ENCODE measurements around the gene ST6GALNAC3. TPM values are rescaled to one million over a fixed set of nuclear protein-coding genes. Genes with fewer than 3 reads are reported as not detected.
A peak's percentile ranks its signal among the peaks of the same experiment; 100 is the strongest.

The ST6GALNAC3 gene
- total RNA-seq (2014; rRNA removed; shearing (Covaris generic)) (0.05 and 0.50 TPM in 2 replicates), total RNA-seq (2022) (1.2 and 2.0 TPM in 2 replicates), Bru-seq, nascent RNA (percentile 31 among the genes with signal in this experiment), BruChase-seq, experiment 1, labeled RNA remaining after a 6-hour chase (percentile 30 among the genes with signal in this experiment), BruChase-seq, experiment 2, labeled RNA remaining after a 2-hour chase (percentile 32 among the genes with signal in this experiment)
- long read RNA-seq, partial matches to known transcripts, result 0 of 2 reads
- long read RNA-seq, other reads (novel, unspliced or antisense), result 2 of 2 reads

DNA sequence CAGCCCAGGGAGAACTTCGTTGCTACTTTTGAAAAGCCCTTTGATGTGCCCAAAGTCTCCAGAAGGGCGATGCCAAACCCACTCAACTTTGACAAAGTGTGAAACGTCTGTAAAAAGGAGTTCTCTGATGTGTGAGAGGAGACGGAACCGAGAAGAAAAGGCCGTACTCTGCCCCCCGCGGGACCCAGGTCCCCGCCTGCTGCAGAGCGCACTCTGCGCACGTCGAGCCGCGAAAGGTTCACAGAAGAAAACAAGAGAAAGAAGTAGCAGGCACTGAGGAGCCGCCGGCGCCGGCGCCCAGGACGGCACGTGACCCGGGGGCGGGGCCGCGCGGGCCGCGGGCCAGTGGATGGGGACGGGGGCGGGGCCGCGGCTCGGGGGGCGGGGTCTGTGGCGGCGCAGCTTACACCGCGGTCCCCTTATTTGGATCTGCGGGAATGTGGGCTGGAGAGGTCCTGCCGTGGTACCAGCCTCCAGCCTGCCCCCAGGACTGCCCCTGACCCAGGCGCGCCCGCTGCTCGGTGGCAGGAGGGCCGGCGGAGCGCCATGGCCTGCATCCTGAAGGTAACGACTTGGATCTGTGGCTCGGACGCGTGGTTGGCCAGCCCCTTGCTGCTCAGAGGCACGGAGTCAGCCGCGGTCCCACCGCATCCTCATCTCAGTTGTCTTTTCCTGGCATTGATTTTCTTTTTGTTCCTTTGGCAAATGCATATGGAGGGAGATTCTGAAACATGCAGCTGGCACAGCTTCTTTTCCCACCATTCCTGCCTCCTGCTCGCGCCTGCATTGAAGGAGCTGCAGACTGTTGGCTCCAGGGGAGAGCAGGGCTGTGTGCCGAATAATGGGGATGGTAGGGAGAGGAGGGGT is at the start of gene ST6GALNAC3:
ST6GALNAC3 (plus strand) TSS at position 426 of the 867 bp plus-strand sequence.
- Histone ChIP-seq H3K4me1 (ENCODE audit: insufficient read depth, low read length, poor library complexity, severe bottlenecking) (no peaks in the 10 kb centered on the region), H3K27ac (ENCODE audit: low read depth, low read length, poor library complexity, severe bottlenecking) (no peak within 1 kb of the TSS), H3K36me3 (ENCODE audit: insufficient read depth, low read length) (no peaks in the 10 kb centered on the region), H2AFZ (ENCODE audit: low read length) (no peak within 1 kb of the TSS), H3K79me2 (ENCODE audit: insufficient read depth, low read depth, low read length) (no peaks in the 10 kb centered on the region), H3K9me2 (ENCODE audit: insufficient read depth, low read length) (no peaks in the 10 kb centered on the region), H3K4me3 (ENCODE audit: low read depth, low read length, poor library complexity, severe bottlenecking) (no peak within 1 kb of the TSS), H4K20me1 (ENCODE audit: insufficient read depth, low read length) (no peaks in the 10 kb centered on the region), H3K4me2 (ENCODE audit: low read length) (no peak within 1 kb of the TSS), H3K9me3 (ENCODE audit: low read length) (no peaks in the 10 kb centered on the region)
- no peak for DNase-seq (ENCODE audit: low spot score)
- TF ChIP-seq EZH2phosphoT487 (IDR thresholded peaks at IDR 0.05; ENCODE audit: borderline replicate concordance, low read depth, low read length) (no peak), CTCF (conservative IDR thresholded peaks at IDR 0.05; ENCODE audit: low read length) (no peak)
- intact Hi-C loops (cut with micrococcal nuclease; ENCODE audit: unreplicated experiment), result no loop called here
- ChIA-PET POLR2A (interaction anchor here (0.6 kb wide), 1 partner anchor 424 kb away, joined by 4 read pairs; no protein-coding TSS in a partner anchor), CTCF (ENCODE audit: unreplicated experiment) (no interaction called here)
- BruUV-seq (replicated peaks), result no TSS peak

DNA sequence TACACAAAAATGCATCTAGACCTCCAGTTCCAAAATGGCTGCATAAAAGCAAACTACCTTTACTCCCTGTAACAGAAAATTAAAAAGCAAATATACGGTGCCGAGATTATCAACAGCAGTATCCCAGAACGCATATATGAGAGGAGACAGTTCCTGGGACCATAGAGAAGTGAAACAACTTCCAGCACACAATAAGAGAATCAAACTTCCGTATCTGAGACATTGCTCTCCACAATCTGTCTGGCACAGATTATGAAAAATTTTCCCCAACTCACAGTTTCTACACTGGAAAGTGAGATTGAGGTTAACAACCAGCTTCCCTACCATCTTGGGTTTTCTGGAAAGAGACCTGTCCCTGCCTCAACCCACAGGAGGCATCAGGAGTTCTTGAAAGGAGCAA is 47.2 kb upstream of the ST6GALNAC3 start:
- no TSS peak for BruUV-seq (replicated peaks)
- no peak overlapping the region for H2AFZ ChIP-seq (ENCODE audit: low read length)
- ChIA-PET POLR2A (no interaction called here), CTCF (ENCODE audit: unreplicated experiment) (no interaction called here)
- no peak overlapping the region for H3K27ac ChIP-seq (ENCODE audit: low read depth, low read length, poor library complexity, severe bottlenecking)
- no peaks in the 10 kb centered on the region for H3K9me2 ChIP-seq (ENCODE audit: insufficient read depth, low read length)
- H4K20me1 ChIP-seq (ENCODE audit: insufficient read depth, low read length), result no peaks in the 10 kb centered on the region
- DNase-seq (ENCODE audit: low spot score), result no peak
- intact Hi-C loops (cut with micrococcal nuclease; ENCODE audit: unreplicated experiment), result no loop called here
- H3K9me3 ChIP-seq (ENCODE audit: low read length), result no peaks in the 10 kb centered on the region
- no peak overlapping the region for H3K4me3 ChIP-seq (ENCODE audit: low read depth, low read length, poor library complexity, severe bottlenecking)
- TF ChIP-seq EZH2phosphoT487 (IDR thresholded peaks at IDR 0.05; ENCODE audit: borderline replicate concordance, low read depth, low read length) (no peak), CTCF (conservative IDR thresholded peaks at IDR 0.05; ENCODE audit: low read length) (no peak)
- H3K36me3 ChIP-seq (ENCODE audit: insufficient read depth, low read length), result no peaks in the 10 kb centered on the region
- H3K4me1 ChIP-seq (ENCODE audit: insufficient read depth, low read length, poor library complexity, severe bottlenecking), result no peaks in the 10 kb centered on the region
- H3K4me2 ChIP-seq (ENCODE audit: low read length), result no peak overlapping the region
- H3K79me2 ChIP-seq (ENCODE audit: insufficient read depth, low read depth, low read length), result no peaks in the 10 kb centered on the region

Measured in OCI-LY7 (cell line).